Progenitor cell of endocrine pancreas (in vitro differentiated cells): Measurements from ENCODE around the gene ABCF3. TPM values are rescaled to one million over a fixed set of nuclear protein-coding genes. Genes with fewer than 3 reads are reported as not detected.

Experiments
- DNase-seq: peaks from one replicate; pipeline ENCODE4 v3.0.0; 2021; ENCODE audit warnings: low spot score; ENCODE audit not compliant: unreplicated experiment
- H3K27ac Mint-ChIP-seq: 2 replicates; pipeline ENCODE4 v1.8.0; 2021; ENCODE audit warnings: mild to moderate bottlenecking, moderate library complexity, mixed read lengths
- H3K27me3 Mint-ChIP-seq: 2 replicates; pipeline ENCODE4 v1.8.0; 2021; ENCODE audit warnings: mixed read lengths
- H3K36me3 Mint-ChIP-seq: 2 replicates; pipeline ENCODE4 v1.8.0; 2022; ENCODE audit warnings: mixed read lengths; ENCODE audit not compliant: insufficient read depth
- H3K4me1 Mint-ChIP-seq: 2 replicates; pipeline ENCODE4 v1.8.0; 2021; ENCODE audit warnings: low read depth, mixed read lengths
- H3K4me3 Mint-ChIP-seq: 2 replicates; pipeline ENCODE4 v1.8.0; 2021; ENCODE audit warnings: low read depth, mild to moderate bottlenecking, moderate library complexity, mixed read lengths
- H3K9me3 Mint-ChIP-seq: 2 replicates; pipeline ENCODE4 v1.8.0; 2021; ENCODE audit warnings: low read depth, mixed read lengths
- CTCF ChIP-seq: fragments of 200-600 bp; sonication (generic); IDR thresholded peaks from one replicate; pipeline ENCODE4 v1.5.0; 2021; ENCODE audit warnings: antibody characterized with exemption, mild to moderate bottlenecking; ENCODE audit not compliant: unreplicated experiment
- total RNA-seq: library from RNA; stranded (reverse); gene quantifications from 2 replicates; pipeline ENCODE4 v1.2.1, GENCODE V29; 2021

The ABCF3 gene
- total RNA-seq, 1 donor from 2014 or later, result 60.8 TPM

- no peak for TF ChIP-seq CTCF
- Mint-ChIP-seq H3K27ac (no peak overlapping the region), H3K27me3 (peaks cover 17% of the 10 kb centered on the region), H3K9me3 (no peaks in the 10 kb centered on the region), H3K36me3 (no peaks in the 10 kb centered on the region), H3K4me1 (no peaks in the 10 kb centered on the region), H3K4me3 (no peak overlapping the region)
- no peak for DNase-seq
Measured at GRCh38 chr3:184203526-184203925, 17.5 kb downstream of the ABCF3 start.

- DNase-seq, result no peak
- no peaks in the 10 kb centered on the region for H3K36me3 Mint-ChIP-seq
- no peaks in the 10 kb centered on the region for H3K4me1 Mint-ChIP-seq
- no peaks in the 10 kb centered on the region for H3K9me3 Mint-ChIP-seq
- peaks cover 23% of the 10 kb centered on the region for H3K27me3 Mint-ChIP-seq
- TF ChIP-seq CTCF, result no peak
- H3K4me3 Mint-ChIP-seq, result no peak overlapping the region
- no peak overlapping the region for H3K27ac Mint-ChIP-seq
Measured at GRCh38 chr3:184209146-184209923, 23.3 kb downstream of the ABCF3 start.

GRCh38 chr3:184211297-184211696, 25.3 kb downstream of the ABCF3 start:
- H3K9me3 Mint-ChIP-seq, result no peaks in the 10 kb centered on the region
- TF ChIP-seq CTCF, result no peak
- no peak overlapping the region for H3K27ac Mint-ChIP-seq
- H3K4me3 Mint-ChIP-seq, result no peak overlapping the region
- H3K36me3 Mint-ChIP-seq, result no peaks in the 10 kb centered on the region
- H3K4me1 Mint-ChIP-seq, result no peaks in the 10 kb centered on the region
- DNase-seq, result no peak
- peaks cover 18% of the 10 kb centered on the region for H3K27me3 Mint-ChIP-seq

- H3K27me3 Mint-ChIP-seq, result peaks cover 14% of the 10 kb centered on the region
- no peaks in the 10 kb centered on the region for H3K9me3 Mint-ChIP-seq
- H3K4me1 Mint-ChIP-seq, result no peaks in the 10 kb centered on the region
- no peaks in the 10 kb centered on the region for H3K36me3 Mint-ChIP-seq
- TF ChIP-seq CTCF, result no peak
- H3K27ac Mint-ChIP-seq, result no peak overlapping the region
- DNase-seq, result no peak
- no peak overlapping the region for H3K4me3 Mint-ChIP-seq
Measured at GRCh38 chr3:184211718-184212117, 25.7 kb downstream of the ABCF3 start.

GRCh38 chr3:184218814-184219213, 32.8 kb downstream of the ABCF3 start:
- Mint-ChIP-seq H3K9me3 (no peaks in the 10 kb centered on the region), H3K4me3 (no peak overlapping the region), H3K27me3 (peaks cover 10% of the 10 kb centered on the region), H3K36me3 (no peaks in the 10 kb centered on the region), H3K4me1 (no peaks in the 10 kb centered on the region), H3K27ac (no peak overlapping the region)
- DNase-seq, result no peak
- no peak for TF ChIP-seq CTCF
